Measurements from ENCODE around the gene TFG. TPM values are rescaled to one million over a fixed set of nuclear protein-coding genes. Genes with fewer than 3 reads are reported as not detected.

TFG gene
- total RNA-seq, 2 donors from 2014 or later = 46.1 to 55.8 TPM

DNA sequence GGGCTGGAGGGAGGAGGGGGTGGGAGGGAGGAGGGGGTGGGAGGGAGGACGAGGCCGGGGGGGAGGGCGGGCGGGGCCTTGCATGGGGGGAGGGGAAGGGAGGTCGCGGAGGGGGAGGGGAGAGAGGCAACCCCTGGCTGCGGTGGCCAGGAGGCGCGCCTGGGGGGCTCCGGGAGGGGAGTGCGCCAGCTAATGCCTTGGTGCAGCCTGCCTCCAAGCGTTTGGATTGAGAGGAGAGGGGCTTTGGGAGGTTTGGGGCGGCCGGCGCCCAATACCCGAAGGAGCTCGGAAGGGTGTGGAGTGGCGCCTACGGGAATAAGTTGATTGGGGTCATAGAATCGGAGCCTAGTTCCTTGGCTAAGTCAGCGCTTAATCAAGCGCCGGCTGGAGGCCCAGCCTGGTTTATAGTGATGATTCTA lies 557 bp downstream of the TFG start:
- ATAC-seq (no peak), DNase-seq (peak; percentile 25 to 39 (median 32))
- H3K36me3 ChIP-seq (replicated peaks in 1 of 2; ENCODE audit: insufficient read depth in 1 of 2, low read depth in 2 of 2) = no peaks in the 10 kb centered on the region
- TF ChIP-seq, protein P1, sequence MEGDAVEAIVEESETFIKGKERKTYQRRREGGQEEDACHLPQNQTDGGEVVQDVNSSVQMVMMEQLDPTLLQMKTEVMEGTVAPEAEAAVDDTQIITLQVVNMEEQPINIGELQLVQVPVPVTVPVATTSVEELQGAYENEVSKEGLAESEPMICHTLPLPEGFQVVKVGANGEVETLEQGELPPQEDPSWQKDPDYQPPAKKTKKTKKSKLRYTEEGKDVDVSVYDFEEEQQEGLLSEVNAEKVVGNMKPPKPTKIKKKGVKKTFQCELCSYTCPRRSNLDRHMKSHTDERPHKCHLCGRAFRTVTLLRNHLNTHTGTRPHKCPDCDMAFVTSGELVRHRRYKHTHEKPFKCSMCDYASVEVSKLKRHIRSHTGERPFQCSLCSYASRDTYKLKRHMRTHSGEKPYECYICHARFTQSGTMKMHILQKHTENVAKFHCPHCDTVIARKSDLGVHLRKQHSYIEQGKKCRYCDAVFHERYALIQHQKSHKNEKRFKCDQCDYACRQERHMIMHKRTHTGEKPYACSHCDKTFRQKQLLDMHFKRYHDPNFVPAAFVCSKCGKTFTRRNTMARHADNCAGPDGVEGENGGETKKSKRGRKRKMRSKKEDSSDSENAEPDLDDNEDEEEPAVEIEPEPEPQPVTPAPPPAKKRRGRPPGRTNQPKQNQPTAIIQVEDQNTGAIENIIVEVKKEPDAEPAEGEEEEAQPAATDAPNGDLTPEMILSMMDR (IDR thresholded peaks at IDR 0.05) = peak in 1 of 7 experiments; percentile 5
- TF ChIP-seq POLR2A (IDR thresholded peaks at IDR 0.05) = no peak
- peaks cover 30% of the 10 kb centered on the region for H3K4me1 ChIP-seq
- H3K9me3 ChIP-seq = no peaks in the 10 kb centered on the region
- H3K27ac ChIP-seq = peak overlapping the region; percentile 89 to 98 (median 93)
- intact Hi-C loops (cut with DNase I) = no loop called here
- H3K4me3 ChIP-seq = peak overlapping the region; percentile 58 to 60
- H3K27me3 ChIP-seq = no peaks in the 10 kb centered on the region
- WGBS, 2 donors = 1% methylated on average over 17 to 21 of the region's 23 CpGs

DNA sequence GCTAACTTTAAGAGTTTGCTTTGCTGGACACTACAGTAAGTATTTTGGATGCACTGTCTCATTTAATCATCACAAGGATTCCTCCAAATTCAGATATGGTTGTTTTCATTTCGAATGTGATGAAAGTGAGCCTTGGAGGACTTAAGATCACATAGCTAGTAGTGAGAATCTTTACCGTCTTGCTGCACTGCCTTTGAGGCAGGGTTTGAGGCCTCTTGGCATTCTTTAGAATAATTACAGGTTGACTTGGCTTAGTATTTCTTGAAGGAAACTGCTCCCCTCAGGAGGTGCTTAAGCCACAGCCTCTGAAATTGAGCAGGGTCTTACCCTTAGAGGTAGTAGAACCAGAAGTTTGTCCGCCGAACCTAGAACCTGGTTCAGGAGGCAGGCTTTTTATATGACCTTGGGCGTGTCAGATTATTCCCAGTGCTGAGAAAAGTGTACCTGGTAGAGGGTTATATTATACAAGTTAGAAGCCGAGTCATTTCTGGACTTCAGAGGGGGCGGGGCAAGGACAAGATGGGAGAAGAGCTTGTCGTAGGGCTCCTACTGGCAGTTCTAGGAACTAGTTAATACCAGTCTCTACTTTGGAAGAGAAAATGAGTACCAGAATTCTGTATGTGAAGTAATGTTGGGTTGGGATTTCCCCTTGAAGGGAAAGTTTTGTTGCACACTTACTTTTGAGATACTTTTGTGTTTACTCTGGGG lies 1.1 kb downstream of the TFG start:
- no peaks in the 10 kb centered on the region for H3K9me3 ChIP-seq
- peak overlapping the region; percentile 58 to 60 for H3K4me3 ChIP-seq
- WGBS, 2 donors = 10 to 13% methylated on average over 8 of the region's 8 CpGs
- H3K27ac ChIP-seq = peak overlapping the region; percentile 89 to 98 (median 93)
- TF ChIP-seq POLR2A (IDR thresholded peaks at IDR 0.05) = no peak
- TF ChIP-seq, protein P1 (IDR thresholded peaks at IDR 0.05) = no peak
- DNase-seq (peak; percentile 22 to 44 (median 38)), ATAC-seq (no peak)
- intact Hi-C loops (cut with DNase I) = no loop called here
- H3K4me1 ChIP-seq = peaks cover 33% of the 10 kb centered on the region
- H3K36me3 ChIP-seq (replicated peaks in 1 of 2; ENCODE audit: insufficient read depth in 1 of 2, low read depth in 2 of 2) = no peaks in the 10 kb centered on the region
- H3K27me3 ChIP-seq = no peaks in the 10 kb centered on the region

DNA sequence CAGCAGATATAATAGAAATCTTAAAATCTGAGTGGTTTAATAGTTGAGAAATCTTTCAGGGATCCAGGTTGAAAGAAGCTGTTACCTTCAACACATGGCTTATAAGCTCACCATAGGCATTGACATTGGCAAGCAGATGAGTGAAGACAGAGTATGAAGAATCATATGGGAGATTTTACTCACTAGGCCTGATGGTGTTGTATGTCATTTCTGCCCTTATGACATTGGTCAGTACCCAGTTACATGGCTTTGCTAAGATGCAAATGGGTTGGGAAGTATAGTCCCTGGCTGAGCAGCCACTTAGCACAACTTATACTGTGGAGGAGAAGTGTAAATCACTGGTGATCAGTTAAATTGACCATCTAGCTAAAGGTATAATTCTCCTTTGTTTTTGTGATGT lies 5.9 kb downstream of the TFG start:
- ATAC-seq (no peak), DNase-seq (no peak)
- peaks cover 50% of the 10 kb centered on the region for H3K4me1 ChIP-seq
- H3K27ac ChIP-seq = no peak overlapping the region
- TF ChIP-seq POLR2A (IDR thresholded peaks at IDR 0.05) = no peak
- TF ChIP-seq, protein P1 (IDR thresholded peaks at IDR 0.05) = no peak
- no peaks in the 10 kb centered on the region for H3K9me3 ChIP-seq
- no peaks in the 10 kb centered on the region for H3K36me3 ChIP-seq (replicated peaks in 1 of 2; ENCODE audit: insufficient read depth in 1 of 2, low read depth in 2 of 2)
- H3K27me3 ChIP-seq = no peaks in the 10 kb centered on the region
- H3K4me3 ChIP-seq = no peak overlapping the region
- intact Hi-C loops (cut with DNase I) = no loop called here

DNA sequence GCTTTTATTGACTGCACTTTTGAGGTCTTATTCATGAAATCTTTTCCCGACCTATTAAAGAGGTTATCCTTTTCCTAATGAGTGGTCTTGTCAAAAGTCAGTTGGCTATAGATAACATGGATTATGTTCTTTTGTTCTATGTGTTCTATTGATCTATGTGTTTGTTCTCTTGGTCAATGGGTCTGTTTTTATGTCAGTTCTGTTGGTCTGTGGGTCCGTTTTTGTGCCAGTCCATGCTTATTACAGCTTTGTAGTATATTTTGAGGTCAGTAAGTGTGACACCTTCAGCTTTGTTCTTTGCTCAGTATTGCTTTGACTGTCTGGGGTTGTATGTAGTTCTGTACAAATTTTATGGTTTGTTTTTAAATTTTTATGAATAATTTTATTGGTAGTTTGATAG lies 7.8 kb downstream of the TFG start:
- TF ChIP-seq POLR2A (IDR thresholded peaks at IDR 0.05) = no peak
- TF ChIP-seq, protein P1 (IDR thresholded peaks at IDR 0.05) = no peak
- Histone ChIP-seq H3K4me1 (peaks cover 35% of the 10 kb centered on the region), H3K27ac (no peak overlapping the region), H3K9me3 (no peaks in the 10 kb centered on the region), H3K27me3 (no peaks in the 10 kb centered on the region), H3K4me3 (no peak overlapping the region), H3K36me3 (replicated peaks in 1 of 2; ENCODE audit: insufficient read depth in 1 of 2, low read depth in 2 of 2) (peaks cover 0 to 6% of the 10 kb centered on the region in 2 donors)
- DNase-seq (no peak), ATAC-seq (no peak)
- intact Hi-C loops (cut with DNase I) = no loop called here
- WGBS, 2 donors = 35 to 49% methylated on average over 2 of the region's 2 CpGs

All from body of pancreas (tissue), 4 donors.